ENCODE results near the gene SMIM28.

SMIM28 gene

DNA sequence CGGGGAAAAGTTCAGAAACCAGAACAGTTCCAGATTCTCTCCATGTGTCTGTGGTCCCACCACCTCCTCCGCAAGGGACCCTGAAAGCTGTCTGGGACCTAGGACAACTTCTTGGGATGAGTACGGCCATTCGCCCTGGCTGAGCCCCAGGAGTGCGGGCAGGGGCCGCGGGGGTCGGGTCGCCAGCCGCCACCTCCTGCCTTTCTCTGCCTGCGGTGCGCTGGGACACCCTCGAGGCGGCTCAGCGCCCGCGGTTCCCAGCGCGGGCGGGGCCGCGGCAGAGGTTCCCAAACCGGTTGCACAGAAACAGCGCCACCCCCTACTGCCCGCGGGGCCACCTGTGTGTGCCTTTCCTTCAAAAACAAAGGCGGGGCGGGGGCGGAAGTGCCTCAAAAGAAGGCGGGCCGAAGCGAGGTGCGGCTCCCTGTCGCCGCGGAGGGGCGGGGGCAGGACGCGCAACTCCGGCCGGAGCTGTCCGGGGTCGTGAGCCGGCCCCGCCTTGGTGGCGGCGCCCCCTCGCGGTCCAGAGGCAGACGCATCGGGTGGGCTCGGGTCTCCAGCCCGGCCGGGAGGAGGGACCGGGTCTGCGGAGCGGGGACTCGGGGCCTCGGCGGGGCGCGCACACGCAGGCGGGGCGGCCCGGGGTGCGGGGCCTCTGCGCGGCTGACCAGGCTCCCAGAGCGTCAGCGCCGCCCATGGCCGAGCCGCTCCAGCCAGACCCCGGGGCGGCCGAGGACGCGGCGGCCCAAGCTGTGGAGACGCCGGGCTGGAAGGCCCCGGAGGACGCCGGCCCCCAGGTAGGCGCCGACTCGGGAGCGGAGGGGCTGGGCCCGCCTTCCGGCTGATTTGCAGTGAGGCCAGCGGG lies 26.3 kb downstream of the SMIM28 start, which contains the start of gene HEBP2 (continued):
- TF ChIP-seq SCRT1 (tag by site-specific recombination; IDR thresholded peaks at IDR 0.05; ENCODE audit: borderline replicate concordance) (peak; percentile 92), MYNN (tag by site-specific recombination; IDR thresholded peaks at IDR 0.05; ENCODE audit: borderline replicate concordance) (peak; percentile 36; the same call in 1 of the 2 replicates), ZNF837 (tag by site-specific recombination; IDR thresholded peaks at IDR 0.05) (no peak), ZNF776 (tag by site-specific recombination; IDR thresholded peaks at IDR 0.05; ENCODE audit: borderline replicate concordance) (no peak), KLF10 (tag by site-specific recombination; IDR thresholded peaks at IDR 0.05) (peak; percentile 80), ZFP3 (tag by site-specific recombination; IDR thresholded peaks at IDR 0.05; ENCODE audit: low read depth) (no peak), ZNF510 (tag by site-specific recombination; IDR thresholded peaks at IDR 0.05; ENCODE audit: insufficient replicate concordance) (no peak), ZNF501 (tag by site-specific recombination; IDR thresholded peaks at IDR 0.05) (peak; percentile 85; the same call in 1 of the 2 replicates), ZNF707 (tag by site-specific recombination; IDR thresholded peaks at IDR 0.05) (no peak), ZNF19 (tag by site-specific recombination; IDR thresholded peaks at IDR 0.05; ENCODE audit: low read depth) (no peak), KLF7 (tag by site-specific recombination; IDR thresholded peaks at IDR 0.05; ENCODE audit: borderline replicate concordance) (peak; percentile 78; the same call in 1 of the 2 replicates), KLF8 (tag by site-specific recombination; IDR thresholded peaks at IDR 0.05) (peak; percentile 90), ZNF792 (tag by site-specific recombination; IDR thresholded peaks at IDR 0.05) (no peak), ZNF670 (tag by site-specific recombination; IDR thresholded peaks at IDR 0.05; ENCODE audit: low read depth) (no peak), ZNF785 (tag by site-specific recombination; IDR thresholded peaks at IDR 0.05) (no peak), MEIS1 (CRISPR knock-in tag; IDR thresholded peaks at IDR 0.05; ENCODE audit: borderline replicate concordance) (no peak), ZNF394 (tag by site-specific recombination; IDR thresholded peaks at IDR 0.05; ENCODE audit: borderline replicate concordance) (peak; percentile 26; the same call in 1 of the 2 replicates), ZNF37A (tag by site-specific recombination; IDR thresholded peaks at IDR 0.05) (no peak)
- TF ChIP-seq, protein P1, sequence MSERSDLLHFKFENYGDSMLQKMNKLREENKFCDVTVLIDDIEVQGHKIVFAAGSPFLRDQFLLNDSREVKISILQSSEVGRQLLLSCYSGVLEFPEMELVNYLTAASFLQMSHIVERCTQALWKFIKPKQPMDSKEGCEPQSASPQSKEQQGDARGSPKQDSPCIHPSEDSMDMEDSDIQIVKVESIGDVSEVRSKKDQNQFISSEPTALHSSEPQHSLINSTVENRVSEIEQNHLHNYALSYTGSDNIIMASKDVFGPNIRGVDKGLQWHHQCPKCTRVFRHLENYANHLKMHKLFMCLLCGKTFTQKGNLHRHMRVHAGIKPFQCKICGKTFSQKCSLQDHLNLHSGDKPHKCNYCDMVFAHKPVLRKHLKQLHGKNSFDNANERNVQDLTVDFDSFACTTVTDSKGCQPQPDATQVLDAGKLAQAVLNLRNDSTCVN (tag by site-specific recombination; optimal IDR thresholded peaks at IDR 0.05) = peak; percentile 91
- TF ChIP-seq, protein P2, sequence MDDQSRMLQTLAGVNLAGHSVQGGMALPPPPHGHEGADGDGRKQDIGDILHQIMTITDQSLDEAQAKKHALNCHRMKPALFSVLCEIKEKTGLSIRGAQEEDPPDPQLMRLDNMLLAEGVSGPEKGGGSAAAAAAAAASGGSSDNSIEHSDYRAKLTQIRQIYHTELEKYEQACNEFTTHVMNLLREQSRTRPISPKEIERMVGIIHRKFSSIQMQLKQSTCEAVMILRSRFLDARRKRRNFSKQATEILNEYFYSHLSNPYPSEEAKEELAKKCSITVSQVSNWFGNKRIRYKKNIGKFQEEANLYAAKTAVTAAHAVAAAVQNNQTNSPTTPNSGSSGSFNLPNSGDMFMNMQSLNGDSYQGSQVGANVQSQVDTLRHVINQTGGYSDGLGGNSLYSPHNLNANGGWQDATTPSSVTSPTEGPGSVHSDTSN (CRISPR knock-in tag; IDR thresholded peaks at IDR 0.05) = peak; percentile 95
- TF ChIP-seq, protein P3, sequence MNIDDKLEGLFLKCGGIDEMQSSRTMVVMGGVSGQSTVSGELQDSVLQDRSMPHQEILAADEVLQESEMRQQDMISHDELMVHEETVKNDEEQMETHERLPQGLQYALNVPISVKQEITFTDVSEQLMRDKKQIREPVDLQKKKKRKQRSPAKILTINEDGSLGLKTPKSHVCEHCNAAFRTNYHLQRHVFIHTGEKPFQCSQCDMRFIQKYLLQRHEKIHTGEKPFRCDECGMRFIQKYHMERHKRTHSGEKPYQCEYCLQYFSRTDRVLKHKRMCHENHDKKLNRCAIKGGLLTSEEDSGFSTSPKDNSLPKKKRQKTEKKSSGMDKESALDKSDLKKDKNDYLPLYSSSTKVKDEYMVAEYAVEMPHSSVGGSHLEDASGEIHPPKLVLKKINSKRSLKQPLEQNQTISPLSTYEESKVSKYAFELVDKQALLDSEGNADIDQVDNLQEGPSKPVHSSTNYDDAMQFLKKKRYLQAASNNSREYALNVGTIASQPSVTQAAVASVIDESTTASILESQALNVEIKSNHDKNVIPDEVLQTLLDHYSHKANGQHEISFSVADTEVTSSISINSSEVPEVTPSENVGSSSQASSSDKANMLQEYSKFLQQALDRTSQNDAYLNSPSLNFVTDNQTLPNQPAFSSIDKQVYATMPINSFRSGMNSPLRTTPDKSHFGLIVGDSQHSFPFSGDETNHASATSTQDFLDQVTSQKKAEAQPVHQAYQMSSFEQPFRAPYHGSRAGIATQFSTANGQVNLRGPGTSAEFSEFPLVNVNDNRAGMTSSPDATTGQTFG (tag by site-specific recombination; IDR thresholded peaks at IDR 0.05; ENCODE audit: borderline replicate concordance) = no peak
- TF ChIP-seq, protein P4, sequence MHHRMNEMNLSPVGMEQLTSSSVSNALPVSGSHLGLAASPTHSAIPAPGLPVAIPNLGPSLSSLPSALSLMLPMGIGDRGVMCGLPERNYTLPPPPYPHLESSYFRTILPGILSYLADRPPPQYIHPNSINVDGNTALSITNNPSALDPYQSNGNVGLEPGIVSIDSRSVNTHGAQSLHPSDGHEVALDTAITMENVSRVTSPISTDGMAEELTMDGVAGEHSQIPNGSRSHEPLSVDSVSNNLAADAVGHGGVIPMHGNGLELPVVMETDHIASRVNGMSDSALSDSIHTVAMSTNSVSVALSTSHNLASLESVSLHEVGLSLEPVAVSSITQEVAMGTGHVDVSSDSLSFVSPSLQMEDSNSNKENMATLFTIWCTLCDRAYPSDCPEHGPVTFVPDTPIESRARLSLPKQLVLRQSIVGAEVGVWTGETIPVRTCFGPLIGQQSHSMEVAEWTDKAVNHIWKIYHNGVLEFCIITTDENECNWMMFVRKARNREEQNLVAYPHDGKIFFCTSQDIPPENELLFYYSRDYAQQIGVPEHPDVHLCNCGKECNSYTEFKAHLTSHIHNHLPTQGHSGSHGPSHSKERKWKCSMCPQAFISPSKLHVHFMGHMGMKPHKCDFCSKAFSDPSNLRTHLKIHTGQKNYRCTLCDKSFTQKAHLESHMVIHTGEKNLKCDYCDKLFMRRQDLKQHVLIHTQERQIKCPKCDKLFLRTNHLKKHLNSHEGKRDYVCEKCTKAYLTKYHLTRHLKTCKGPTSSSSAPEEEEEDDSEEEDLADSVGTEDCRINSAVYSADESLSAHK (tag by site-specific recombination; IDR thresholded peaks at IDR 0.05) = peak; percentile 39; the same call in 1 of the 2 replicates
- TF ChIP-seq, protein P5, sequence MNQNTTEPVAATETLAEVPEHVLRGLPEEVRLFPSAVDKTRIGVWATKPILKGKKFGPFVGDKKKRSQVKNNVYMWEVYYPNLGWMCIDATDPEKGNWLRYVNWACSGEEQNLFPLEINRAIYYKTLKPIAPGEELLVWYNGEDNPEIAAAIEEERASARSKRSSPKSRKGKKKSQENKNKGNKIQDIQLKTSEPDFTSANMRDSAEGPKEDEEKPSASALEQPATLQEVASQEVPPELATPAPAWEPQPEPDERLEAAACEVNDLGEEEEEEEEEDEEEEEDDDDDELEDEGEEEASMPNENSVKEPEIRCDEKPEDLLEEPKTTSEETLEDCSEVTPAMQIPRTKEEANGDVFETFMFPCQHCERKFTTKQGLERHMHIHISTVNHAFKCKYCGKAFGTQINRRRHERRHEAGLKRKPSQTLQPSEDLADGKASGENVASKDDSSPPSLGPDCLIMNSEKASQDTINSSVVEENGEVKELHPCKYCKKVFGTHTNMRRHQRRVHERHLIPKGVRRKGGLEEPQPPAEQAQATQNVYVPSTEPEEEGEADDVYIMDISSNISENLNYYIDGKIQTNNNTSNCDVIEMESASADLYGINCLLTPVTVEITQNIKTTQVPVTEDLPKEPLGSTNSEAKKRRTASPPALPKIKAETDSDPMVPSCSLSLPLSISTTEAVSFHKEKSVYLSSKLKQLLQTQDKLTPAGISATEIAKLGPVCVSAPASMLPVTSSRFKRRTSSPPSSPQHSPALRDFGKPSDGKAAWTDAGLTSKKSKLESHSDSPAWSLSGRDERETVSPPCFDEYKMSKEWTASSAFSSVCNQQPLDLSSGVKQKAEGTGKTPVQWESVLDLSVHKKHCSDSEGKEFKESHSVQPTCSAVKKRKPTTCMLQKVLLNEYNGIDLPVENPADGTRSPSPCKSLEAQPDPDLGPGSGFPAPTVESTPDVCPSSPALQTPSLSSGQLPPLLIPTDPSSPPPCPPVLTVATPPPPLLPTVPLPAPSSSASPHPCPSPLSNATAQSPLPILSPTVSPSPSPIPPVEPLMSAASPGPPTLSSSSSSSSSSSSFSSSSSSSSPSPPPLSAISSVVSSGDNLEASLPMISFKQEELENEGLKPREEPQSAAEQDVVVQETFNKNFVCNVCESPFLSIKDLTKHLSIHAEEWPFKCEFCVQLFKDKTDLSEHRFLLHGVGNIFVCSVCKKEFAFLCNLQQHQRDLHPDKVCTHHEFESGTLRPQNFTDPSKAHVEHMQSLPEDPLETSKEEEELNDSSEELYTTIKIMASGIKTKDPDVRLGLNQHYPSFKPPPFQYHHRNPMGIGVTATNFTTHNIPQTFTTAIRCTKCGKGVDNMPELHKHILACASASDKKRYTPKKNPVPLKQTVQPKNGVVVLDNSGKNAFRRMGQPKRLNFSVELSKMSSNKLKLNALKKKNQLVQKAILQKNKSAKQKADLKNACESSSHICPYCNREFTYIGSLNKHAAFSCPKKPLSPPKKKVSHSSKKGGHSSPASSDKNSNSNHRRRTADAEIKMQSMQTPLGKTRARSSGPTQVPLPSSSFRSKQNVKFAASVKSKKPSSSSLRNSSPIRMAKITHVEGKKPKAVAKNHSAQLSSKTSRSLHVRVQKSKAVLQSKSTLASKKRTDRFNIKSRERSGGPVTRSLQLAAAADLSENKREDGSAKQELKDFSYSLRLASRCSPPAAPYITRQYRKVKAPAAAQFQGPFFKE (tag by site-specific recombination; IDR thresholded peaks at IDR 0.05; ENCODE audit: borderline replicate concordance) = no peak
- TF ChIP-seq, protein P6, sequence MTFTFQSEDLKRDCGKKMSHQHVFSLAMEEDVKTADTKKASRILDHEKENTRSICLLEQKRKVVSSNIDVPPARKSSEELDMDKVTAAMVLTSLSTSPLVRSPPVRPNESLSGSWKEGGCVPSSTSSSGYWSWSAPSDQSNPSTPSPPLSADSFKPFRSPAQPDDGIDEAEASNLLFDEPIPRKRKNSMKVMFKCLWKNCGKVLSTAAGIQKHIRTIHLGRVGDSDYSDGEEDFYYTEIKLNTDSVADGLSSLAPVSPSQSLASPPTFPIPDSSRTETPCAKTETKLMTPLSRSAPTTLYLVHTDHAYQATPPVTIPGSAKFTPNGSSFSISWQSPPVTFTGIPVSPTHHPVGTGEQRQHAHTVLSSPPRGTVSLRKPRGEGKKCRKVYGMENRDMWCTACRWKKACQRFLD (tag by site-specific recombination; IDR thresholded peaks at IDR 0.05) = no peak

All from HEK293 (cell line).